HEK293 (cell line): Measurements from ENCODE around the gene NFIB.

Experiments used
- CTCF ChIA-PET: fragments of 350-600 bp; formaldehyde crosslinking; extraction: SDS; loops from one replicate; lab custom pipeline; 2021; ENCODE audit warnings: antibody characterized with exemption; lab: Yijun Ruan, JAX
- POLR2A ChIA-PET: fragments of 300-600 bp; formaldehyde crosslinking; extraction: SDS; loops from one replicate; lab custom pipeline; 2020; ENCODE audit warnings: antibody characterized with exemption, inconsistent platforms; lab: Yijun Ruan, JAX
- H3K27ac ChIP-seq: fragments of 200-500 bp; sonication (Bioruptor generic); 2 replicates; pipeline ENCODE4 v1.5.1; 2014; ENCODE audit warnings: low read depth, low read length, control low read depth, inconsistent platforms; ENCODE audit errors: extremely low read depth
- H3K36me3 ChIP-seq, 2 experiments: fragments of 200-500 bp in 1 of 2; sonication (Bioruptor generic) in 1 of 2; 1 replicate in 1 of 2; 2 replicates in 1 of 2; pipeline ENCODE4 v1.5.1; 2014 to 2017; ENCODE audit warnings: inconsistent platforms in 2 of 2, low read length in 2 of 2; ENCODE audit not compliant: control insufficient read depth in 2 of 2, insufficient read depth in 1 of 2
- H3K4me1 ChIP-seq: fragments of 200-500 bp; sonication (Bioruptor generic); 2 replicates; pipeline ENCODE4 v1.5.1; 2014; ENCODE audit warnings: mild to moderate bottlenecking, low read length, inconsistent platforms; ENCODE audit not compliant: control insufficient read depth, insufficient read depth
- H3K4me3 ChIP-seq: 2 replicates; pipeline ENCODE4 v1.5.1; 2011; ENCODE audit warnings: low read depth, mild to moderate bottlenecking, control low read depth, low read length, moderate library complexity
- H3K9me3 ChIP-seq: fragments of 200-500 bp; sonication (Bioruptor generic); 2 replicates; pipeline ENCODE4 v1.5.1; 2014; ENCODE audit warnings: low read depth, low read length, inconsistent platforms; ENCODE audit not compliant: control insufficient read depth, insufficient read depth
- ZNF112 ChIP-seq: fragments of 450-650 bp; formaldehyde crosslinking; IDR thresholded peaks from 2 replicates; pipeline ENCODE4 v1.5.0; 2017; ENCODE audit warnings: missing biosample characterization, missing genetic modification characterization
- ZNF133 ChIP-seq: fragments of 450-650 bp; formaldehyde crosslinking; IDR thresholded peaks from 2 replicates; pipeline ENCODE4 v1.5.1; 2016; ENCODE audit warnings: missing biosample characterization, missing genetic modification characterization
- ZNF146 ChIP-seq: fragments of 450-650 bp; formaldehyde crosslinking; IDR thresholded peaks from 2 replicates; pipeline ENCODE4 v1.5.1; 2016; ENCODE audit warnings: missing biosample characterization, missing genetic modification characterization
- ZNF248 ChIP-seq: fragments of 450-650 bp; formaldehyde crosslinking; IDR thresholded peaks from 2 replicates; pipeline ENCODE4 v1.5.1; 2017; ENCODE audit warnings: missing biosample characterization, missing genetic modification characterization
- ZNF266 ChIP-seq: fragments of 450-650 bp; formaldehyde crosslinking; IDR thresholded peaks from 2 replicates; pipeline ENCODE4 v1.5.1; 2016; ENCODE audit warnings: missing biosample characterization, missing genetic modification characterization, low read depth
- ZNF768 ChIP-seq: fragments of 450-650 bp; formaldehyde crosslinking; IDR thresholded peaks from 2 replicates; pipeline ENCODE4 v1.5.1; 2018; ENCODE audit warnings: missing biosample characterization, mild to moderate bottlenecking, missing genetic modification characterization
- ZSCAN30 ChIP-seq: fragments of 450-650 bp; IDR thresholded peaks from 2 replicates; pipeline ENCODE4 v1.5.1; 2018; ENCODE audit warnings: missing biosample characterization, mild to moderate bottlenecking, missing genetic modification characterization, moderate library complexity
- TF ChIP-seq, protein P1 (sequence below): fragments of 450-650 bp; formaldehyde crosslinking; IDR thresholded peaks from 2 replicates; pipeline ENCODE4 v1.5.1; 2017; ENCODE audit warnings: missing biosample characterization, missing genetic modification characterization
- TF ChIP-seq, protein P2 (sequence below): fragments of 450-650 bp; formaldehyde crosslinking; IDR thresholded peaks from 2 replicates; pipeline ENCODE4 v1.5.1; 2016; ENCODE audit warnings: missing biosample characterization, missing genetic modification characterization, low read depth
- TF ChIP-seq, protein P3 (sequence below): fragments of 450-650 bp; formaldehyde crosslinking; IDR thresholded peaks from 2 replicates; pipeline ENCODE4 v1.5.1; 2016; ENCODE audit warnings: missing biosample characterization, missing genetic modification characterization
- TF ChIP-seq, protein P4 (sequence below): fragments of 450-650 bp; formaldehyde crosslinking; IDR thresholded peaks from 2 replicates; pipeline ENCODE4 v1.5.1; 2016; ENCODE audit warnings: missing biosample characterization, missing genetic modification characterization
- TF ChIP-seq, protein P5 (sequence below): fragments of 450-650 bp; formaldehyde crosslinking; IDR thresholded peaks from 2 replicates; pipeline ENCODE4 v1.5.1; 2016; ENCODE audit warnings: missing biosample characterization, missing genetic modification characterization

NFIB gene

DNA sequence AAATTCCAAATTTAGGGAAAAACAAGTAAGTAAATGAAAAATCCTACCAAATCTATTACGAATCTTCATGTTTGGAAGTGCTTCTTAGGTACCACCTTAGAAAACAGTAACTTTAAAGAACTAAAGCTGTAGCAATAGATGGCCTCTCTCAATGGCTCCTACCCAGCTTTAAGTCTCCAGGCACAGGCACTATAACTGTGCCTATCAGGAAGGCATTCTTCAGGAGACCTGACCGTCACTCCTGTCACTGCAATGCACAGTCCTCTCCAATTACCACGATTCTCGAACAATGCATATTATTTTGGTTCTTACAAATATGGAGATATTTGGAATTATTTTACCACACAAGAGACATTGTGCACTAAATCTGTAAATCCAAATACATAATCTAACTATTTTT is 12.9 kb downstream of the NFIB start:
- peaks cover 0 to 12% of the 10 kb centered on the region in 2 experiments; a peak in 1 of 3 replicates for H3K36me3 ChIP-seq
- no peaks in the 10 kb centered on the region for H3K9me3 ChIP-seq
- TF ChIP-seq, protein P1, sequence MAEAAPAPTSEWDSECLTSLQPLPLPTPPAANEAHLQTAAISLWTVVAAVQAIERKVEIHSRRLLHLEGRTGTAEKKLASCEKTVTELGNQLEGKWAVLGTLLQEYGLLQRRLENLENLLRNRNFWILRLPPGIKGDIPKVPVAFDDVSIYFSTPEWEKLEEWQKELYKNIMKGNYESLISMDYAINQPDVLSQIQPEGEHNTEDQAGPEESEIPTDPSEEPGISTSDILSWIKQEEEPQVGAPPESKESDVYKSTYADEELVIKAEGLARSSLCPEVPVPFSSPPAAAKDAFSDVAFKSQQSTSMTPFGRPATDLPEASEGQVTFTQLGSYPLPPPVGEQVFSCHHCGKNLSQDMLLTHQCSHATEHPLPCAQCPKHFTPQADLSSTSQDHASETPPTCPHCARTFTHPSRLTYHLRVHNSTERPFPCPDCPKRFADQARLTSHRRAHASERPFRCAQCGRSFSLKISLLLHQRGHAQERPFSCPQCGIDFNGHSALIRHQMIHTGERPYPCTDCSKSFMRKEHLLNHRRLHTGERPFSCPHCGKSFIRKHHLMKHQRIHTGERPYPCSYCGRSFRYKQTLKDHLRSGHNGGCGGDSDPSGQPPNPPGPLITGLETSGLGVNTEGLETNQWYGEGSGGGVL (tag by site-specific recombination): no peak
- TF ChIP-seq ZNF768 (tag by site-specific recombination) (no peak), ZNF133 (tag by site-specific recombination) (no peak), ZSCAN30 (tag by site-specific recombination) (no peak), ZNF146 (tag by site-specific recombination) (no peak), ZNF248 (tag by site-specific recombination) (no peak), ZNF266 (tag by site-specific recombination) (no peak), ZNF112 (tag by site-specific recombination) (no peak)
- TF ChIP-seq, protein P2, sequence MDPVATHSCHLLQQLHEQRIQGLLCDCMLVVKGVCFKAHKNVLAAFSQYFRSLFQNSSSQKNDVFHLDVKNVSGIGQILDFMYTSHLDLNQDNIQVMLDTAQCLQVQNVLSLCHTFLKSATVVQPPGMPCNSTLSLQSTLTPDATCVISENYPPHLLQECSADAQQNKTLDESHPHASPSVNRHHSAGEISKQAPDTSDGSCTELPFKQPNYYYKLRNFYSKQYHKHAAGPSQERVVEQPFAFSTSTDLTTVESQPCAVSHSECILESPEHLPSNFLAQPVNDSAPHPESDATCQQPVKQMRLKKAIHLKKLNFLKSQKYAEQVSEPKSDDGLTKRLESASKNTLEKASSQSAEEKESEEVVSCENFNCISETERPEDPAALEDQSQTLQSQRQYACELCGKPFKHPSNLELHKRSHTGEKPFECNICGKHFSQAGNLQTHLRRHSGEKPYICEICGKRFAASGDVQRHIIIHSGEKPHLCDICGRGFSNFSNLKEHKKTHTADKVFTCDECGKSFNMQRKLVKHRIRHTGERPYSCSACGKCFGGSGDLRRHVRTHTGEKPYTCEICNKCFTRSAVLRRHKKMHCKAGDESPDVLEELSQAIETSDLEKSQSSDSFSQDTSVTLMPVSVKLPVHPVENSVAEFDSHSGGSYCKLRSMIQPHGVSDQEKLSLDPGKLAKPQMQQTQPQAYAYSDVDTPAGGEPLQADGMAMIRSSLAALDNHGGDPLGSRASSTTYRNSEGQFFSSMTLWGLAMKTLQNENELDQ (tag by site-specific recombination): no peak
- TF ChIP-seq, protein P3, sequence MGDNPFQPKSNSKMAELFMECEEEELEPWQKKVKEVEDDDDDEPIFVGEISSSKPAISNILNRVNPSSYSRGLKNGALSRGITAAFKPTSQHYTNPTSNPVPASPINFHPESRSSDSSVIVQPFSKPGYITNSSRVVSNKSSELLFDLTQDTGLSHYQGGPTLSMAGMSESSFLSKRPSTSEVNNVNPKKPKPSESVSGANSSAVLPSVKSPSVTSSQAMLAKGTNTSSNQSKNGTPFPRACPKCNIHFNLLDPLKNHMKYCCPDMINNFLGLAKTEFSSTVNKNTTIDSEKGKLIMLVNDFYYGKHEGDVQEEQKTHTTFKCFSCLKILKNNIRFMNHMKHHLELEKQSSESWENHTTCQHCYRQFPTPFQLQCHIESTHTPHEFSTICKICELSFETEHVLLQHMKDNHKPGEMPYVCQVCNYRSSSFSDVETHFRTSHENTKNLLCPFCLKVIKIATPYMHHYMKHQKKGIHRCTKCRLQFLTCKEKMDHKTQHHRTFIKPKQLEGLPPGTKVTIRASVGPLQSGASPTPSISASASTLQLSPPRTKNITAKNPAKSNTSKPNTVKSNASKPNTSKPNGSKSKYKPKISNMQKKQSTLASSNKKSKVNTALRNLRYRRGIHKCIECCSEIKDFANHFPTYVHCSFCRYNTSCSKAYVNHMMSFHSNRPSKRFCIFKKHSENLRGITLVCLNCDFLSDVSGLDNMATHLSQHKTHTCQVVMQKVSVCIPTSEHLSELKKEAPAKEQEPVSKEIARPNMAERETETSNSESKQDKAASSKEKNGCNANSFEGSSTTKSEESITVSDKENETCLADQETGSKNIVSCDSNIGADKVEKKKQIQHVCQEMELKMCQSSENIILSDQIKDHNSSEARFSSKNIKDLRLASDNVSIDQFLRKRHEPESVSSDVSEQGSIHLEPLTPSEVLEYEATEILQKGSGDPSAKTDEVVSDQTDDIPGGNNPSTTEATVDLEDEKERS (tag by site-specific recombination): no peak
- TF ChIP-seq, protein P4, sequence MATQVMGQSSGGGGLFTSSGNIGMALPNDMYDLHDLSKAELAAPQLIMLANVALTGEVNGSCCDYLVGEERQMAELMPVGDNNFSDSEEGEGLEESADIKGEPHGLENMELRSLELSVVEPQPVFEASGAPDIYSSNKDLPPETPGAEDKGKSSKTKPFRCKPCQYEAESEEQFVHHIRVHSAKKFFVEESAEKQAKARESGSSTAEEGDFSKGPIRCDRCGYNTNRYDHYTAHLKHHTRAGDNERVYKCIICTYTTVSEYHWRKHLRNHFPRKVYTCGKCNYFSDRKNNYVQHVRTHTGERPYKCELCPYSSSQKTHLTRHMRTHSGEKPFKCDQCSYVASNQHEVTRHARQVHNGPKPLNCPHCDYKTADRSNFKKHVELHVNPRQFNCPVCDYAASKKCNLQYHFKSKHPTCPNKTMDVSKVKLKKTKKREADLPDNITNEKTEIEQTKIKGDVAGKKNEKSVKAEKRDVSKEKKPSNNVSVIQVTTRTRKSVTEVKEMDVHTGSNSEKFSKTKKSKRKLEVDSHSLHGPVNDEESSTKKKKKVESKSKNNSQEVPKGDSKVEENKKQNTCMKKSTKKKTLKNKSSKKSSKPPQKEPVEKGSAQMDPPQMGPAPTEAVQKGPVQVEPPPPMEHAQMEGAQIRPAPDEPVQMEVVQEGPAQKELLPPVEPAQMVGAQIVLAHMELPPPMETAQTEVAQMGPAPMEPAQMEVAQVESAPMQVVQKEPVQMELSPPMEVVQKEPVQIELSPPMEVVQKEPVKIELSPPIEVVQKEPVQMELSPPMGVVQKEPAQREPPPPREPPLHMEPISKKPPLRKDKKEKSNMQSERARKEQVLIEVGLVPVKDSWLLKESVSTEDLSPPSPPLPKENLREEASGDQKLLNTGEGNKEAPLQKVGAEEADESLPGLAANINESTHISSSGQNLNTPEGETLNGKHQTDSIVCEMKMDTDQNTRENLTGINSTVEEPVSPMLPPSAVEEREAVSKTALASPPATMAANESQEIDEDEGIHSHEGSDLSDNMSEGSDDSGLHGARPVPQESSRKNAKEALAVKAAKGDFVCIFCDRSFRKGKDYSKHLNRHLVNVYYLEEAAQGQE (tag by site-specific recombination): no peak
- TF ChIP-seq, protein P5, sequence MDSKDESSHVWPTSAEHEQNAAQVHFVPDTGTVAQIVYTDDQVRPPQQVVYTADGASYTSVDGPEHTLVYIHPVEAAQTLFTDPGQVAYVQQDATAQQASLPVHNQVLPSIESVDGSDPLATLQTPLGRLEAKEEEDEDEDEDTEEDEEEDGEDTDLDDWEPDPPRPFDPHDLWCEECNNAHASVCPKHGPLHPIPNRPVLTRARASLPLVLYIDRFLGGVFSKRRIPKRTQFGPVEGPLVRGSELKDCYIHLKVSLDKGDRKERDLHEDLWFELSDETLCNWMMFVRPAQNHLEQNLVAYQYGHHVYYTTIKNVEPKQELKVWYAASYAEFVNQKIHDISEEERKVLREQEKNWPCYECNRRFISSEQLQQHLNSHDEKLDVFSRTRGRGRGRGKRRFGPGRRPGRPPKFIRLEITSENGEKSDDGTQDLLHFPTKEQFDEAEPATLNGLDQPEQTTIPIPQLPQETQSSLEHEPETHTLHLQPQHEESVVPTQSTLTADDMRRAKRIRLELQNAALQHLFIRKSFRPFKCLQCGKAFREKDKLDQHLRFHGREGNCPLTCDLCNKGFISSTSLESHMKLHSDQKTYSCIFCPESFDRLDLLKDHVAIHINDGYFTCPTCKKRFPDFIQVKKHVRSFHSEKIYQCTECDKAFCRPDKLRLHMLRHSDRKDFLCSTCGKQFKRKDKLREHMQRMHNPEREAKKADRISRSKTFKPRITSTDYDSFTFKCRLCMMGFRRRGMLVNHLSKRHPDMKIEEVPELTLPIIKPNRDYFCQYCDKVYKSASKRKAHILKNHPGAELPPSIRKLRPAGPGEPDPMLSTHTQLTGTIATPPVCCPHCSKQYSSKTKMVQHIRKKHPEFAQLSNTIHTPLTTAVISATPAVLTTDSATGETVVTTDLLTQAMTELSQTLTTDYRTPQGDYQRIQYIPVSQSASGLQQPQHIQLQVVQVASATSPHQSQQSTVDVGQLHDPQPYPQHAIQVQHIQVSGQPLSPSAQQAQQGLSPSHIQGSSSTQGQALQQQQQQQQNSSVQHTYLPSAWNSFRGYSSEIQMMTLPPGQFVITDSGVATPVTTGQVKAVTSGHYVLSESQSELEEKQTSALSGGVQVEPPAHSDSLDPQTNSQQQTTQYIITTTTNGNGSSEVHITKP (tag by site-specific recombination): no peak
- TF ChIP-seq, all 188 proteins: peak for 0
- Histone ChIP-seq H3K4me3 (no peak overlapping the region), H3K4me1 (peaks cover 14% of the 10 kb centered on the region), H3K27ac (no peak overlapping the region; the same call in 1 of the 2 replicates)
- POLR2A ChIA-PET: interaction anchor here (0.9 to 1.5 kb wide), 2 partner anchors 14 to 22 kb away, joined by 3 to 4 read pairs; no protein-coding TSS in a partner anchor
- CTCF ChIA-PET: interaction anchor here (1.1 to 1.7 kb wide), 3 partner anchors 24 to 126 kb away, joined by 3 to 5 read pairs (median 4); no protein-coding TSS in a partner anchor
